ENCODE data around the gene SNX11. TPM values are rescaled to one million over a fixed set of nuclear protein-coding genes. Genes with fewer than 3 reads are reported as not detected.
"Not testable (repeated sequence)": the region's sequence is repeated elsewhere in the genome, so short reads cannot be mapped to it uniquely, and the experiment has no call there.

The SNX11 gene
- total and polyA plus RNA-seq, 7 experiments from 2014 or later: 12.3 to 35.1 (median 16.8) TPM

- CTCF ChIA-PET: interaction anchor here (1.1 kb wide), 1 partner anchor 39 kb away, joined by 4 read pairs; no protein-coding TSS in a partner anchor
- Mint-ChIP-seq H3K4me3 (no peak overlapping the region), H3K27ac (peak overlapping the region in 1 of 9 donors; percentile 33), H3K4me1 (peaks cover 0 to 8% (median 0%) of the 10 kb centered on the region in 7 donors), H3K27me3 (no peaks in the 10 kb centered on the region), H3K9me3 (no peaks in the 10 kb centered on the region), H3K36me3 (peaks cover 0 to 30% (median 16%) of the 10 kb centered on the region in 5 donors)
- H3K4me1 ChIP-seq (ENCODE audit: control insufficient read depth in 2 of 2, insufficient read depth in 2 of 2, low read length in 2 of 2): no peaks in the 10 kb centered on the region
- no peak overlapping the region for H3K4me3 ChIP-seq (ENCODE audit: low read length)
- no peaks in the 10 kb centered on the region for H3K9me3 ChIP-seq (ENCODE audit: control insufficient read depth in 2 of 3, low read length in 3 of 3)
- POLR2A ChIA-PET: no interaction called here
- peaks cover 0 to 68% (median 4%) of the 10 kb centered on the region in 3 experiments for H3K36me3 ChIP-seq (ENCODE audit: control insufficient read depth in 2 of 3, insufficient read depth in 3 of 3, low read length in 3 of 3)
- intact Hi-C loops (cut with micrococcal nuclease): no loop called here
- no peak overlapping the region for H3K27ac ChIP-seq (ENCODE audit: low read depth, low read length)
- DNase-seq: no peak
- no peak for ATAC-seq
- no peaks in the 10 kb centered on the region for H3K27me3 ChIP-seq (ENCODE audit: control insufficient read depth in 2 of 2, insufficient read depth in 2 of 2, low read length in 2 of 2)
Measured at GRCh38 chr17:48064638-48065037, 42.9 kb upstream of the SNX11 start.

- H3K4me1 Mint-ChIP-seq: peaks cover 0 to 8% (median 0%) of the 10 kb centered on the region in 7 donors
- intact Hi-C loops (cut with micrococcal nuclease): no loop called here
- Histone ChIP-seq H3K27ac (ENCODE audit: low read depth, low read length) (no peak overlapping the region), H3K9me3 (ENCODE audit: control insufficient read depth in 2 of 3, low read length in 3 of 3) (no peaks in the 10 kb centered on the region), H3K4me1 (ENCODE audit: control insufficient read depth in 2 of 2, insufficient read depth in 2 of 2, low read length in 2 of 2) (no peaks in the 10 kb centered on the region), H3K36me3 (ENCODE audit: control insufficient read depth in 2 of 3, insufficient read depth in 3 of 3, low read length in 3 of 3) (peaks cover 0 to 57% (median 8%) of the 10 kb centered on the region in 3 experiments), H3K4me3 (ENCODE audit: low read length) (no peak overlapping the region), H3K27me3 (ENCODE audit: control insufficient read depth in 2 of 2, insufficient read depth in 2 of 2, low read length in 2 of 2) (no peaks in the 10 kb centered on the region)
- H3K9me3 Mint-ChIP-seq: no peaks in the 10 kb centered on the region
- ATAC-seq (no peak), DNase-seq (no peak)
- CTCF ChIA-PET: no interaction called here
- H3K27ac Mint-ChIP-seq: no peak overlapping the region
- POLR2A ChIA-PET: no interaction called here
- H3K4me3 Mint-ChIP-seq: no peak overlapping the region
- no peaks in the 10 kb centered on the region for H3K27me3 Mint-ChIP-seq
- H3K36me3 Mint-ChIP-seq: peaks cover 0 to 23% (median 16%) of the 10 kb centered on the region in 5 donors
Measured at GRCh38 chr17:48066192-48066591, 41.4 kb upstream of the SNX11 start.

GRCh38 chr17:48066656-48067055 is 40.9 kb upstream of the SNX11 start:
- CTCF ChIA-PET: interaction anchor here (0.7 kb wide), 1 partner anchor 17 kb away, joined by 4 read pairs; no protein-coding TSS in a partner anchor
- no peak overlapping the region for H3K27ac ChIP-seq (ENCODE audit: low read depth, low read length)
- H3K9me3 ChIP-seq (ENCODE audit: control insufficient read depth in 2 of 3, low read length in 3 of 3): no peaks in the 10 kb centered on the region
- H3K4me1 ChIP-seq (ENCODE audit: control insufficient read depth in 2 of 2, insufficient read depth in 2 of 2, low read length in 2 of 2): no peaks in the 10 kb centered on the region
- Mint-ChIP-seq H3K36me3 (peaks cover 0 to 23% (median 16%) of the 10 kb centered on the region in 5 donors), H3K4me3 (no peak overlapping the region), H3K9me3 (no peaks in the 10 kb centered on the region), H3K27ac (peak overlapping the region in 1 of 9 donors; percentile 47), H3K4me1 (peaks cover 0 to 4% (median 0%) of the 10 kb centered on the region in 7 donors), H3K27me3 (no peaks in the 10 kb centered on the region)
- H3K36me3 ChIP-seq (ENCODE audit: control insufficient read depth in 2 of 3, insufficient read depth in 3 of 3, low read length in 3 of 3): peaks cover 0 to 58% (median 6%) of the 10 kb centered on the region in 3 experiments
- H3K27me3 ChIP-seq (ENCODE audit: control insufficient read depth in 2 of 2, insufficient read depth in 2 of 2, low read length in 2 of 2): no peaks in the 10 kb centered on the region
- DNase-seq (no peak), ATAC-seq (no peak)
- intact Hi-C loops (cut with micrococcal nuclease): no loop called here
- H3K4me3 ChIP-seq (ENCODE audit: low read length): no peak overlapping the region
- POLR2A ChIA-PET: interaction anchor here (0.8 kb wide), 1 partner anchor 194 kb away, joined by 3 read pairs; no protein-coding TSS in a partner anchor

GRCh38 chr17:48067245-48067644 is 40.3 kb upstream of the SNX11 start:
- no peak overlapping the region for H3K27ac ChIP-seq (ENCODE audit: low read depth, low read length)
- H3K27me3 ChIP-seq (ENCODE audit: control insufficient read depth in 2 of 2, insufficient read depth in 2 of 2, low read length in 2 of 2): no peaks in the 10 kb centered on the region
- no peaks in the 10 kb centered on the region for H3K9me3 ChIP-seq (ENCODE audit: control insufficient read depth in 2 of 3, low read length in 3 of 3)
- peaks cover 0 to 54% (median 5%) of the 10 kb centered on the region in 3 experiments for H3K36me3 ChIP-seq (ENCODE audit: control insufficient read depth in 2 of 3, insufficient read depth in 3 of 3, low read length in 3 of 3)
- ChIA-PET CTCF (interaction anchor here (0.7 kb wide), 1 partner anchor 18 kb away, joined by 4 read pairs; no protein-coding TSS in a partner anchor), POLR2A (interaction anchor here (0.8 kb wide), 1 partner anchor 195 kb away, joined by 3 read pairs; no protein-coding TSS in a partner anchor)
- no peak for DNase-seq
- no peak overlapping the region for H3K4me3 Mint-ChIP-seq
- H3K4me1 ChIP-seq (ENCODE audit: control insufficient read depth in 2 of 2, insufficient read depth in 2 of 2, low read length in 2 of 2): no peaks in the 10 kb centered on the region
- H3K4me3 ChIP-seq (ENCODE audit: low read length): no peak overlapping the region
- no peaks in the 10 kb centered on the region for H3K27me3 Mint-ChIP-seq
- H3K9me3 Mint-ChIP-seq: no peaks in the 10 kb centered on the region
- peaks cover 0 to 24% (median 16%) of the 10 kb centered on the region in 5 donors for H3K36me3 Mint-ChIP-seq
- no peak for ATAC-seq
- no peak overlapping the region for H3K27ac Mint-ChIP-seq
- intact Hi-C loops (cut with micrococcal nuclease): no loop called here
- peaks cover 0 to 4% (median 0%) of the 10 kb centered on the region in 7 donors for H3K4me1 Mint-ChIP-seq

GRCh38 chr17:48067808-48068207 is 39.8 kb upstream of the SNX11 start:
- H3K4me1 ChIP-seq (ENCODE audit: control insufficient read depth in 2 of 2, insufficient read depth in 2 of 2, low read length in 2 of 2); H3K9me3 ChIP-seq (ENCODE audit: control insufficient read depth in 2 of 3, low read length in 3 of 3); ATAC-seq; DNase-seq; H3K27ac Mint-ChIP-seq; H3K4me1 Mint-ChIP-seq; H3K27me3 ChIP-seq (ENCODE audit: control insufficient read depth in 2 of 2, insufficient read depth in 2 of 2, low read length in 2 of 2); intact Hi-C loops (cut with micrococcal nuclease); POLR2A ChIA-PET; H3K9me3 Mint-ChIP-seq; H3K27ac ChIP-seq (ENCODE audit: low read depth, low read length); H3K4me3 ChIP-seq (ENCODE audit: low read length); H3K4me3 Mint-ChIP-seq; H3K27me3 Mint-ChIP-seq: not testable (repeated sequence)
- H3K36me3 ChIP-seq (ENCODE audit: control insufficient read depth in 2 of 3, insufficient read depth in 3 of 3, low read length in 3 of 3): peaks cover 0 to 50% (median 5%) of the 10 kb centered on the region in 3 experiments
- CTCF ChIA-PET: interaction anchor here (1.1 to 1.2 kb wide), 2 partner anchors 32 to 118 kb away, joined by 3 read pairs; no protein-coding TSS in a partner anchor
- peaks cover 0 to 20% (median 16%) of the 10 kb centered on the region in 5 donors for H3K36me3 Mint-ChIP-seq

GRCh38 chr17:48068491-48068961 is 39.0 kb upstream of the SNX11 start:
- Histone ChIP-seq H3K27me3 (ENCODE audit: control insufficient read depth in 2 of 2, insufficient read depth in 2 of 2, low read length in 2 of 2) (no peaks in the 10 kb centered on the region), H3K4me1 (ENCODE audit: control insufficient read depth in 2 of 2, insufficient read depth in 2 of 2, low read length in 2 of 2) (no peaks in the 10 kb centered on the region), H3K9me3 (ENCODE audit: control insufficient read depth in 2 of 3, low read length in 3 of 3) (no peaks in the 10 kb centered on the region), H3K4me3 (ENCODE audit: low read length) (no peak overlapping the region), H3K36me3 (ENCODE audit: control insufficient read depth in 2 of 3, insufficient read depth in 3 of 3, low read length in 3 of 3) (peaks cover 0 to 45% (median 5%) of the 10 kb centered on the region in 3 experiments), H3K27ac (ENCODE audit: low read depth, low read length) (no peak overlapping the region)
- no peaks in the 10 kb centered on the region for H3K9me3 Mint-ChIP-seq
- CTCF ChIA-PET: interaction anchor here (1.1 to 1.2 kb wide), 2 partner anchors 32 to 119 kb away, joined by 3 read pairs; no protein-coding TSS in a partner anchor
- no peak overlapping the region for H3K4me3 Mint-ChIP-seq
- POLR2A ChIA-PET: interaction anchor here (2.4 kb wide), 1 partner anchor 20 kb away, joined by 7 read pairs; the partner anchor contains the start of gene NFE2L1
- no peak for DNase-seq
- ATAC-seq: no peak
- no peak overlapping the region for H3K27ac Mint-ChIP-seq
- H3K27me3 Mint-ChIP-seq: no peaks in the 10 kb centered on the region
- intact Hi-C loops (cut with micrococcal nuclease): no loop called here
- peaks cover 0 to 4% (median 0%) of the 10 kb centered on the region in 7 donors for H3K4me1 Mint-ChIP-seq
- peaks cover 0 to 23% (median 16%) of the 10 kb centered on the region in 5 donors for H3K36me3 Mint-ChIP-seq
